Activated naive CD4-positive, alpha-beta T cell treated with anti-CD3 and anti-CD28 coated beads, Interleukin-2, amount 50 U/mL, for 24 hours (primary cell): ENCODE data around the gene COX10.
"Not testable (repeated sequence)": the region's sequence is repeated elsewhere in the genome, so short reads cannot be mapped to it uniquely, and the experiment has no call there.

ENCODE experiments used
- H3K27ac Mint-ChIP-seq: one replicate; pipeline ENCODE4 v1.8.0; 2021; ENCODE audit warnings: mild to moderate bottlenecking, mixed read lengths
- H3K27me3 Mint-ChIP-seq: one replicate; pipeline ENCODE4 v1.8.0; 2021; ENCODE audit warnings: mixed read lengths
- H3K36me3 Mint-ChIP-seq: one replicate; pipeline ENCODE4 v1.8.0; 2021; ENCODE audit warnings: mixed read lengths
- H3K4me1 Mint-ChIP-seq: one replicate; pipeline ENCODE4 v1.8.0; 2021; ENCODE audit warnings: mixed read lengths
- H3K4me3 Mint-ChIP-seq: one replicate; pipeline ENCODE4 v1.8.0; 2021; ENCODE audit warnings: mild to moderate bottlenecking, mixed read lengths
- H3K9me3 Mint-ChIP-seq: one replicate; pipeline ENCODE4 v1.8.0; 2021; ENCODE audit warnings: mixed read lengths

Gene COX10

GRCh38 chr17:14212401-14212800, 143.1 kb downstream of the COX10 start:
- peaks cover 12% of the 10 kb centered on the region for H3K4me1 Mint-ChIP-seq
- no peak overlapping the region for H3K4me3 Mint-ChIP-seq
- peaks cover 14% of the 10 kb centered on the region for H3K36me3 Mint-ChIP-seq
- no peak overlapping the region for H3K27ac Mint-ChIP-seq
- no peaks in the 10 kb centered on the region for H3K9me3 Mint-ChIP-seq
- no peaks in the 10 kb centered on the region for H3K27me3 Mint-ChIP-seq

- no peaks in the 10 kb centered on the region for H3K9me3 Mint-ChIP-seq
- peaks cover 13% of the 10 kb centered on the region for H3K36me3 Mint-ChIP-seq
- H3K4me1 Mint-ChIP-seq, result peaks cover 9% of the 10 kb centered on the region
- H3K27ac Mint-ChIP-seq, result no peak overlapping the region
- no peak overlapping the region for H3K4me3 Mint-ChIP-seq
- no peaks in the 10 kb centered on the region for H3K27me3 Mint-ChIP-seq
Observed at GRCh38 chr17:14214271-14214670, 145.0 kb downstream of the COX10 start.

GRCh38 chr17:14222611-14223010, 153.3 kb downstream of the COX10 start:
- Mint-ChIP-seq H3K36me3 (peaks cover 6% of the 10 kb centered on the region), H3K4me3 (no peak overlapping the region), H3K9me3 (no peaks in the 10 kb centered on the region), H3K4me1 (no peaks in the 10 kb centered on the region), H3K27me3 (no peaks in the 10 kb centered on the region), H3K27ac (no peak overlapping the region)

- Mint-ChIP-seq H3K4me3 (no peak overlapping the region), H3K4me1 (no peaks in the 10 kb centered on the region), H3K27ac (no peak overlapping the region), H3K36me3 (peaks cover 6% of the 10 kb centered on the region), H3K27me3 (no peaks in the 10 kb centered on the region), H3K9me3 (no peaks in the 10 kb centered on the region)
Observed at GRCh38 chr17:14225254-14225980, 156.1 kb downstream of the COX10 start.

- Mint-ChIP-seq H3K27me3 (no peaks in the 10 kb centered on the region), H3K9me3 (no peaks in the 10 kb centered on the region), H3K4me1 (no peaks in the 10 kb centered on the region), H3K36me3 (peaks cover 8% of the 10 kb centered on the region), H3K27ac (no peak overlapping the region), H3K4me3 (no peak overlapping the region)
Observed at GRCh38 chr17:14227052-14227451, 157.7 kb downstream of the COX10 start.

- Mint-ChIP-seq H3K27ac (no peak overlapping the region), H3K27me3 (no peaks in the 10 kb centered on the region), H3K4me1 (no peaks in the 10 kb centered on the region), H3K9me3 (no peaks in the 10 kb centered on the region), H3K4me3 (no peak overlapping the region), H3K36me3 (peaks cover 5% of the 10 kb centered on the region)
Observed at GRCh38 chr17:14228903-14229302, 159.6 kb downstream of the COX10 start.

GRCh38 chr17:14231187-14231586, 161.9 kb downstream of the COX10 start:
- not testable (repeated sequence) for H3K4me1 Mint-ChIP-seq, H3K36me3 Mint-ChIP-seq, H3K27ac Mint-ChIP-seq, H3K4me3 Mint-ChIP-seq, H3K27me3 Mint-ChIP-seq, H3K9me3 Mint-ChIP-seq

- H3K4me3 Mint-ChIP-seq, H3K36me3 Mint-ChIP-seq, H3K27ac Mint-ChIP-seq, H3K9me3 Mint-ChIP-seq, H3K4me1 Mint-ChIP-seq, H3K27me3 Mint-ChIP-seq: not testable (repeated sequence)
Observed at GRCh38 chr17:14235047-14235446, 165.7 kb downstream of the COX10 start.

DNA sequence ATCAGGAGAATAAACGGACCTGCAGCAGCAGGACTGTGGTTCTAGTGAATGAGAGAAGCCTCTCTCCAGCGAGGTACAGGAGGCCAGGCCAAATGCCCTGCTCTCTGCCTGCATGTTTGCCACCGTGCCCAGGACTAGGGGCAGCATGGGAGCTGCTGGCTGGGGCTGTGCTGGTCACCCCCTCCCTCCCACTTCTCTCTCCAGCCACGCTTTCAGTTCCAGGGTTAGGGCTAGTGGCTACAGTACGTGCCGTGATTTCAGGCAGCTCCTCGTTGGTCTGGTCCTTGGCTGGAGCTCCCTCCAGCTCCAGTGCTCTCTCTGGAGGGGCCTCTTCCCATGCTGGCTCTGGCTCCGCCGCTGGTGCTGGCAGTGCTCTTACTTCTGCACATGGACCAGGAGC, 166.7 kb downstream of the COX10 start:
- H3K9me3 Mint-ChIP-seq, H3K4me3 Mint-ChIP-seq, H3K36me3 Mint-ChIP-seq, H3K27ac Mint-ChIP-seq, H3K4me1 Mint-ChIP-seq, H3K27me3 Mint-ChIP-seq: not testable (repeated sequence)

- not testable (repeated sequence) for H3K27me3 Mint-ChIP-seq, H3K36me3 Mint-ChIP-seq, H3K9me3 Mint-ChIP-seq, H3K4me1 Mint-ChIP-seq, H3K27ac Mint-ChIP-seq, H3K4me3 Mint-ChIP-seq
Observed at GRCh38 chr17:14236762-14237161, 167.5 kb downstream of the COX10 start, which contains the start of gene CDRT15. TSS of gene CDRT15 (minus strand) at chr17:14236862. CDS start at chr17:14236833, 29 bp downstream.

DNA sequence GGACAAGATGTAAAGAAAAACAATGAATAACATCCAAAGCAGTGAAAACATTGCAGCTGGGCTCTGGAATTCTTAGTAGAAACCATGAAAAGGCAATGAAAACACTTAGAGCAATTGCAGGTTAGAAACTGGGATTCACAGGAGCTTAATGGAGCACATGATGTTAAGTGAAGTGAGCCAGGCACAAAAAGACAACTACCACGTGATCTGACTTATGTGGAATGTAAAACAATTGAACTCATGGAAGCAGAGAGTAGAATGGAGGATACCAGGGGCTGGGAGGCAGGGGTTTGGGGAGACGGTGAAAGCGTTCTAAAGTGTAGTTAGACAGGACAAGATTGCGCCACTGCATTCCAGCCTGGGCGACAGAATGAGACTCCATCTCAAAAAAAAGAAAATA, 170.0 kb downstream of the COX10 start:
- not testable (repeated sequence) for H3K27me3 Mint-ChIP-seq

DNA sequence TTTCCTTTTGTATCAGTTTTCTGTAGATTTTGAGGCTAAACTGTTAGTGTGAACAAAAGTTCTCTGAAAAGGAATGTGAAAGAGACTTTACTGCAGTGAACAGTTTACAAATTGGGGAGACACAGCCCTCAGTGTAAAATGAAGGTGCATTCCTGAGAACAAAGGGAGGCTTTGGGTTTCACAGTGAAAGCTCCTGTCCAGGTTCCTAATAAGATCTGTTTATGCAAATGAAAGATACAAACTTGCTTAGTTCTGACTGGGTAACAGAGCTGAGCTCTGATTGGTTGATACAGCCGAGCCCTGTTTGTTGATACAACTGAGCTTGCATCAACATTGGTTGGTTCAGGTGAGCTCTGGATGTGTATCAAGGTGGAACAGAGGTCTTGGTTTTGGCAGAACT, 175.7 kb downstream of the COX10 start:
- no peak overlapping the region for H3K27ac Mint-ChIP-seq
- no peaks in the 10 kb centered on the region for H3K27me3 Mint-ChIP-seq
- H3K36me3 Mint-ChIP-seq, result no peaks in the 10 kb centered on the region
- H3K9me3 Mint-ChIP-seq, result no peaks in the 10 kb centered on the region
- no peaks in the 10 kb centered on the region for H3K4me1 Mint-ChIP-seq
- no peak overlapping the region for H3K4me3 Mint-ChIP-seq

More for the DNA sequence above, 170.0 kb downstream of the COX10 start:
- H3K4me1 Mint-ChIP-seq, H3K27ac Mint-ChIP-seq, H3K4me3 Mint-ChIP-seq, H3K9me3 Mint-ChIP-seq, H3K36me3 Mint-ChIP-seq: not testable (repeated sequence)

DNA sequence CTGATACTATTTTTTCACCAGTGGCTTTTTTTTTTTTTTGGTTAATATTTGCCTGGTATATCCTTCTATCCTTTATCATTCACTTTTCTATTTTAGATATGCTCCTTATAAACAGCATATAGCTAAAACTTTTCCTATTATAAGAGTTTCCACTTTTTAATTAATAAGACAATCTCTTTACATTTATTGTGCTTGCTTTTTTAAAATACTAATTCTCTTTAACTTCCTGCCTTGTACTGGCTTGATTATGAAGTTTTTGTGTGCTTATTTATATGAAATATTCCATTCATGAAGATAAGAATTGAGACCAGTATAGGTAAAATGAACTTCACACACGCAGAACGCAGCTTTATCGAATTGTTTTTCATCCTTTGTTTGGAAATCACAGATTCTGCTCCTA, 176.3 kb downstream of the COX10 start:
- H3K27me3 Mint-ChIP-seq, result no peaks in the 10 kb centered on the region
- H3K4me3 Mint-ChIP-seq, result no peak overlapping the region
- no peak overlapping the region for H3K27ac Mint-ChIP-seq
- H3K36me3 Mint-ChIP-seq, result no peaks in the 10 kb centered on the region
- no peaks in the 10 kb centered on the region for H3K9me3 Mint-ChIP-seq
- H3K4me1 Mint-ChIP-seq, result no peaks in the 10 kb centered on the region
